GM19035 (cell line): ENCODE results near the gene INTS1.

Source experiments
- ATAC-seq: cut with Tn5 transposase; IDR thresholded peaks from one replicate; pipeline ENCODE4 v1.9.1; 2021; ENCODE audit not compliant: unreplicated experiment

Gene INTS1

GRCh38 chr7:1542841-1543747 is 38.9 kb upstream of the INTS1 start:
- no peak for ATAC-seq

DNA sequence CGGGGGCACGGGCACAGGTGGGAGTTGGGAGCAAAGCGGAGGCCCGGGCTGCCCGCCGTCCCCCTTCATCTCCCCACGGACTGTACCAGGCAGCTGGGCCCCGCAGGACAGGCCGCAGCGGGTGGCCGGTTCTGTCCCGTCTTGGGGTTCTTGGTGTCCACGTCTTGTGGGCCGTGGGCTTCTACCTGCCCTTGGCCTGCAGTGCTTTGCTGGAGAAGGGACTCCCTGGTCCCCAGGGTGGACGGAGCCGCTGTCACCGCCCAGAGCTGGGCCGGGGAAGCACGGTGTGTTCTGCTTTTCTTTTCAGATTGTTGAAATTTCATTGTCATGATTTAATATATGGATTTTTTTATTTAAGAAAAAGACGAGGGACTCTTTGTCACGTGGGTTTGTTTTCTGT is 38.1 kb upstream of the INTS1 start:
- no peak for ATAC-seq

- ATAC-seq, result no peak
Observed at GRCh38 chr7:1541431-1542162, 37.4 kb upstream of the INTS1 start.

DNA sequence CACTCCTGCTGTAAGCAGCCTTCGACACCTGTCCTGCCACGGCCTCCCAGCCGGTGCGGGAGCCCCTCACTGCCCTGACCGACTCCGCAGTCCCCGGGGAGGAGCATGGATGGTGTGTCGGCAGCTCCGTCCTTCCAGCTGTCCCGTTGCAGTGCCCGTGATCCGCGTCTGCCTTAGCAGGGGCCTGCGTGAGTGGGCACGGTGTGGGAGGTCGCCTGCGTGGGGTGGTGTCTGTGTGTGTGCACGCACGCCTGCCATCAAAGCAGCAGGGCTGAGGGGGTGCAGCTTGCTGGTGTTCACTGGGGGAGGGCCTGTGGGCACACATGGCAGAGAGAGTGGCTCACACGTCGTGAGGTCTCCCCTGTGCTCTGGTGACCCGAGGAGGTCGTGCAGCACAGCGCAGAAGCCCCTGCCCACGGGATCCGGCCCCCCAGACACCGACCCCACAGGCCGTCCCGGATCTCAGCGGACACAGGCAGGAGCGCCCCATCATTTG is 36.6 kb upstream of the INTS1 start:
- ATAC-seq, result no peak

DNA sequence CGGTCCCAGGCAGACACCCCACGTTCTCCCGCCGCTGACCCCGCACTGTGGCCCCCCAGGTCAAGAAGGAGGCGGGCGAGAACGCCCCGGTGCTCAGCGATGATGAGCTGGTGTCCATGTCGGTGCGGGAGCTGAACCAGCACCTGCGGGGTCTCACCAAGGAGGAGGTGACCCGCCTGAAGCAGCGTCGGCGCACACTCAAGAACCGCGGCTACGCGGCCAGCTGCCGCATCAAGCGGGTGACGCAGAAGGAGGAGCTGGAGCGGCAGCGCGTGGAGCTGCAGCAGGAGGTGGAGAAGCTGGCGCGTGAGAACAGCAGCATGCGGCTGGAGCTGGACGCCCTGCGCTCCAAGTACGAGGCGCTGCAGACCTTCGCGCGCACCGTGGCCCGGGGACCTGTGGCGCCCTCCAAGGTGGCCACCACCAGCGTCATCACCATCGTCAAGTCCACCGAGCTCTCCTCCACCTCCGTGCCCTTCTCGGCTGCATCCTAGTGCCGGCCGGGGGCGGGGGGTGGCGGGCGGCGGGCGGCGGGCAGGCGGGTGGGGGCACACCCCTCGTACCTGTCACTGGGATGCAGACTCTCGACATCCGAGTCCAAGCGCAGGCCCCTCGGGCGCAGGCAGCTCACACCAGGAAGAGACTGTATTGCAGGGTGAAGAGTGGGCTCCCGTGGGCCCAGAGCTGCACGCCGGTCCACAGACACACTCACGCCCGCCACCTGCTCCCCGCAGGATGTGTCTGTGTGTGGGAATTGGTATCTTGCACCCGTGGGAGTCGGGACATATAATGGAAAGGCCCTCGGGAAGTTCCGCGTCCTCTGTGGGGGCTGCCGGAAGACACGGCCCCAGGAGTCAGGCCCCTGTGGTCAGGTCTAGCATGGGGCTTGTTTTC is 35.9 kb upstream of the INTS1 start:
- no peak for ATAC-seq

GRCh38 chr7:1539181-1539881 is 35.1 kb upstream of the INTS1 start:
- no peak for ATAC-seq

- no peak for ATAC-seq
Observed at GRCh38 chr7:1538544-1539180, 34.5 kb upstream of the INTS1 start.

DNA sequence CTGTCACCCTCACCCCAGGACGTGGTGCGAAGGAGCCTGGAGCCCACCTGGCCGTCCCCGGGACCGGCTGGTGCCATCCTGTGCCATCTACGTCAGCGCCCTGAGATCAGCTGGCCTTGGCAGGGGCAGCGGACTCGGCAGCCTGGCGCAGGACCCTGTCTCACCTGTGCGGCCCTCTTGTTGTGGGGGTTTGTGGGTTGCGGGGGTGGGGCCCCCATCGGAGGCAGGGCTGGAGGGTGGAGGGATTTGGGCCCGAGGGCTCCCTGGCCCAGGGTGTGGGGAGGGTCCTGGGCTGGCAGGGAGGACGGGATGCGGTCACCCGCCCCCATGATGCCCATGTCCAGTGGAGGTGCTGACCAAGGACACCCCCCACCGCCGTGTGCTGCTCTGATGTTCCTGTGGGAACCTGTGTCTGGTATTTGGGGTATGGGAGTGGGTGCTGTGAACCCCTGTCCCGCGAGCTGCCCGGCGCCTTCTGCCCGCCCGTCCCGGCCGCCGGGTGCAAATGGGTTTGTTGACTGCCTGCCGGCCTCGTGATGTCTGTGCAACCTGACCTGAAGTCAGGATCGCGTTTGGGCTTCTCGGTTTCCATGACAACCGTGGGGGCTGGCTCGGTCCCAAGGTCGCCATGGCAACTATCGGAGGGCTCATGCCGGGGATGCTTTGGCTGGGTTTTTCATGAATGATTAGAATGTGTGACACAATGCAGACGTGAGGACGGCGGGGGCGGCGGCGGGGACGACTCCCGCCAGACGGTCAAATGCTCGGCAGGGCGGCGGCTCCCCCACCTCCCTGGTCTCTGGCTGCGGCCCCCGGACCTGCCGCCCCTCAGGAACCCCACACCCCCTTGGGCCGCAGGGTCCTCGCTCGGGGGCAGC is 33.6 kb upstream of the INTS1 start:
- no peak for ATAC-seq

DNA sequence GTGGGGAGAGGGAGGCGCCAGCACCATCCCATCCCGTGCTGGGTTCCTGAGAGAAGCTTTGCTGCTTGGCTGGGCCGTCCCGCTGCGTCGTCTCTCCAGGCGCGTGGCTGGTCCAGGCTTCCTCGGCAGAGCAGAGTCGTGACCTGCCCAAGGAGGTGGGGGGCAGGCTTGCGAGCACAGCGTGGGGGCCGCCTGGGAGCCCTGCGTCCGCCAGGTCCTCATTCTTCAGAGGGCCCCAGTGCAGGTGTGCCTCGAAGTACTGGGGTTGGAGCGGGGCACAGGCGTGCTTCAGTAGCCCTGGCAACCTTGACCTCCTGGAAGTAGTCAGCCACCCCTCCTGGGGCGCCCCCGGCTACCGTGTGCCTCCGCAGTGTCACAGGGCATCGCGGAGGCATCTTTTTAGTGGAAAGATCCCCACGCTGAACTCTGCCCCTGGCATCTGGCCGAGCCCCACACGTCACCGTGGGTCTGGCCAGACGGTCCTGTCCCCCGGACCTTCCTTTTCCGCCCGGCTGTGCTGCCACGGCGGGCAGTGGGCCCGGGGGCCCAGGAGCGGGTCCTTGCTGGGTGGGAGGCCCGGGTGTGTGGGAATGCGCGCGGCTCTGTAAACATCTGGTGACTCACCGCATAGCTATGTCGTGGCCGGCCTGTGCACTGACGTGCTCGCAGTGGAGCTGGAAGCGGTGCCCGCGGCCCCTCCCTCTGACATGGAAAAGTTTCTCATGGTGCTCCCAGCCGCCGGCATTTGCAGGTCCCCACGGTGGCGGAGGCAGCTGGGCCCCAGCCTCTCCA is 32.8 kb upstream of the INTS1 start:
- no peak for ATAC-seq

GRCh38 chr7:1536455-1536742 is 32.2 kb upstream of the INTS1 start:
- ATAC-seq, result no peak

GRCh38 chr7:1535701-1536454 is 31.7 kb upstream of the INTS1 start:
- ATAC-seq, result no peak

DNA sequence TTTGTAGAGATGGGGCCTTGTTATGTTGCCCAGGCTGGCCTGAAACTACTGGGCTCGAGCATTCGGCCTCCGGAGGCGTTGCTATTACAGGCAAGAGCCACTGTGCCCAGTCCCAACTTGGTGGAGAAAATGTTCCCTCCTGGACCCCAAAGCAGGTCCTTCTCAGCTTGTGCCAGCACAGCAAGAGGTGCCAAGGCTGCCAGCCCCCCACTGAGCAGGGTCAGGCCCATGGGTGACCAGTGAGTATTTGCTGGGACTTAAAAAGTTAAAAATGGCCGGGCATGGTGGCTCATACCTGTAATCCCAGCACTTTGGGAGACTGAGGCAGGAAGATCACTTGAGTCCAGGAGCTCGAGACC is 30.9 kb upstream of the INTS1 start:
- ATAC-seq, result no peak

DNA sequence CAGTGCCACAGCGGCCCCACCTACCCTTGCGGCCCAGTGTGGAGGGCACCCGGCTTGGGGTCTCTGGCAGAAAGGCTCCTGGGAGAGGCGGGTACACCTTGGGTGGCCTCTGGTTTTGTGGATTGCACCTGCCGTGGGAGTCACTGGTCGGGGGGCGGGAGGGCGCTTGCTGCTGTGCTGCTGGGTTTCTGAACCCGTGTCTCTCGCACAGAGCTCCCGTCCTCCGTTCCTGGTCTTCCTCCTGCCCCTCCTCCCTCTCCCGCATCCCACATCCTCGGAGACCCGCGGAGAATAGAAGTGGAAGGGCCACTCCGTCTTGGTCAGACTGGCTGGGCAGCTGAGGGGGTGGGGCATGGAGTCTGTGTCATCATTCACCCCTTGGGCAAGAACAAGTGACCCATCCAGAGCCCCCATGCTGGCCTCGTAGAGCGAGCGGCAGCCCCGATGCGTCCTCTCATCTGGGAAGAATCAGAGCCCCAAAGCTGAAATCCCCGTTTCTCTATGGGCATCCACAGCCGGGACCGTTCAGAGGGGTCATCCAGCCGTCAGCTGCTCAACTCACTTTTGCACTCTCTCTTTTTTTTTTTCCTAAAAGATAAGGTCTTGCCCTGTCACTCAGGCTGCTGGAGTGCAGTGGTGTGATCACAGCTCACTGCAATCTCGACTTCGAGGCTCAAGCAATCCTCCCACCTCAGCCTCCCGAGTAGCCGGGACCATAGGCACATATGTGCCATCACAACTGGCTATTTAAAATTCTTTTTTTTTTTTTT is 30.3 kb upstream of the INTS1 start:
- no peak for ATAC-seq

GRCh38 chr7:1533547-1534329 is 29.5 kb upstream of the INTS1 start:
- no peak for ATAC-seq

DNA sequence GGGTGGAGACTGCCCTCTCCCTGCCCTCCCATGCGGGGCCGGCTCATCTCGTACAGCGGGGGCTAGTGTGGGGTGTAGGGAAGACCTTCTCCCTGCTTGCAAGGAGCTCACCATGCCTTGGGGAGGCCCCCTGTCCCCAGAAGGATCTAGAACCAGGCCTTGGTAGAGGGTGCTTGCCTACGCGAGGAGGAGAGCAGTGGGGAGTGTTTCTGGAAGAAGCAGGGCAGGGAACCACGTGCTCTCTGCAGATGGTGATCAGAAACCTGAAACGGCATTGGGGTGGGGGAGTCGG is 29.0 kb upstream of the INTS1 start:
- ATAC-seq, result no peak

- ATAC-seq, result no peak
Observed at GRCh38 chr7:1532456-1533254, 28.5 kb upstream of the INTS1 start.
